ENCODE data around the gene TSR2. TPM values are rescaled to one million over a fixed set of nuclear protein-coding genes. Genes with fewer than 3 reads are reported as not detected.
A peak's percentile ranks its signal among the peaks of the same experiment; 100 is the strongest.
"Not testable (repeated sequence)": the region's sequence is repeated elsewhere in the genome, so short reads cannot be mapped to it uniquely, and the experiment has no call there.

TSR2 gene
- total RNA-seq, 1 donor from 2014 or later: 21.5 TPM

- ATAC-seq: peak; percentile 97
These were observed 34.0 kb downstream of the TSR2 start for GRCh38 chrX:54473993-54474859.

- no peak for ATAC-seq
These were observed 39.2 kb downstream of the TSR2 start for GRCh38 chrX:54479136-54480111.

- peak; percentile 49 for ATAC-seq
These were observed 42.8 kb downstream of the TSR2 start for GRCh38 chrX:54482839-54483593.

- no peak for ATAC-seq
These were observed 43.7 kb downstream of the TSR2 start for GRCh38 chrX:54483946-54484345.

DNA sequence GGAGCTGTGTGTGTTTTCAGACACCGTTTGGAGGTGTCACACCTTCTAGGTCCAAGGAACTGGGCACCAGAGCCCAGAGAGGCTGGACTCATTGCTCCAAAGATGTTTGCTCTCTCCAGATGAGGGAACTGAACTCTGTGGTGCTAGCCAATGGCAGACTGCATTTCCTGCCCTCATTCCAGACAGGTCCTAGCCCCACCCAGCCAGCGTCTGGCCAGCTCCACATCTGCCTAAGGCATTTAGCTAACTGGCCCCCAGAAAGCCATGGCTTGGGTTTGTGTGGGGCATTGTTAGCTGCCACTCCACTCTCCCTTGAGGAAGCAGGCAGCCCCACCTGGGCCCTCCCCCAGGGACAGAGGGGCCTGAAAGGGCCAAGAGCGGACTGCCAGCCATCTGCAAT is 44.5 kb downstream of the TSR2 start:
- ATAC-seq: no peak

GRCh38 chrX:54489819-54490218 is 49.6 kb downstream of the TSR2 start:
- ATAC-seq: not testable (repeated sequence)

DNA sequence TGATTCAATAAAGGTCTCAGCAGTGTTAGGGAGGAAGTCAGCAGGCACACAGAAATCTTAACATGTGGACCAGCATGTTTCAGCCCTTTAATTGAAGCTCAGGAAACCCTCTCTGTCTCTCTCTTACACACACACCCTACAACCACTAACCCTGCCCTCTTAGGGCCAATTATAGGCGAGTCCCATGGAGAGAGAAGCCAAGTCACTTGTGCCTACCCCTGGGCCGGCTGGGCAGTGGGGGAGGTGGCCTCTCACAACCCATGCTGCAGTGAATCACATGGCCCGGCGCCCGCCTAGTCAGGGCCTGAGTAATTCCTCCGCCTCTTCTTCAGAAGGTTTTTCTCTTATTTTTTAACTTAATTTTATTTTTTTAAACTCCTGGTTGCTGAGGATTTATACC is 52.1 kb downstream of the TSR2 start:
- ATAC-seq: peak; percentile 82

GRCh38 chrX:54494166-54494988 is 54.2 kb downstream of the TSR2 start:
- no peak for ATAC-seq

Other genes with a start within 250 kb of the TSR2 start
- gene WNK3, start 82.4 kb upstream of the TSR2 start, total RNA-seq: 0.40 TPM
- 8.2 TPM for gene FGD1, start 55.8 kb downstream of the TSR2 start, total RNA-seq
- gene GNL3L, start 89.8 kb downstream of the TSR2 start, total RNA-seq: 25.7 TPM